GM19328 (cell line): ENCODE measurements around the gene KCNK7.
"Not testable (repeated sequence)": the region's sequence is repeated elsewhere in the genome, so short reads cannot be mapped to it uniquely, and the experiment has no call there.

Source experiments
- ATAC-seq: cut with Tn5 transposase; IDR thresholded peaks from one replicate; pipeline ENCODE4 v1.9.1; 2021; ENCODE audit warnings: mild to moderate bottlenecking, moderate library complexity; ENCODE audit not compliant: unreplicated experiment

The KCNK7 gene

GRCh38 chr11:65574811-65575567 lies 20.6 kb downstream of the KCNK7 start:
- no peak for ATAC-seq

GRCh38 chr11:65574109-65574810 lies 21.3 kb downstream of the KCNK7 start:
- ATAC-seq: peak; percentile 31

GRCh38 chr11:65573391-65574079 lies 22.1 kb downstream of the KCNK7 start:
- no peak for ATAC-seq

GRCh38 chr11:65572356-65573051 lies 23.1 kb downstream of the KCNK7 start, which contains the start of gene FAM89B:
Gene FAM89B, plus strand, starts transcription at chr11:65572538. Its CDS starts 132 bp downstream, at chr11:65572670.
- no peak for ATAC-seq

- ATAC-seq: no peak
Observed at GRCh38 chr11:65571940-65572339, 23.7 kb downstream of the KCNK7 start.

GRCh38 chr11:65571420-65571819 lies 24.2 kb downstream of the KCNK7 start:
- no peak for ATAC-seq

- peak; percentile 57 for ATAC-seq
Observed at GRCh38 chr11:65569973-65570918, 25.4 kb downstream of the KCNK7 start, which contains the start of gene ZNRD2. Gene ZNRD2, plus strand, starts transcription at chr11:65570477. Its CDS starts 15 bp downstream, at chr11:65570492.

- ATAC-seq: no peak
Observed at GRCh38 chr11:65569164-65569972, 26.2 kb downstream of the KCNK7 start.

GRCh38 chr11:65565624-65566453 lies 29.8 kb downstream of the KCNK7 start:
- ATAC-seq: no peak

- ATAC-seq: not testable (repeated sequence)
Observed at GRCh38 chr11:65564879-65565559, 30.6 kb downstream of the KCNK7 start.

- ATAC-seq: no peak
Observed at GRCh38 chr11:65563601-65564000, 32.0 kb downstream of the KCNK7 start.

- ATAC-seq: no peak
Observed at GRCh38 chr11:65562788-65563187, 32.8 kb downstream of the KCNK7 start.

GRCh38 chr11:65562020-65562419 lies 33.6 kb downstream of the KCNK7 start:
- no peak for ATAC-seq

- ATAC-seq: no peak
Observed at GRCh38 chr11:65560555-65561418, 34.8 kb downstream of the KCNK7 start.

GRCh38 chr11:65559951-65560537 lies 35.6 kb downstream of the KCNK7 start:
- ATAC-seq: no peak

GRCh38 chr11:65559535-65559934 lies 36.1 kb downstream of the KCNK7 start:
- no peak for ATAC-seq
